Testis (tissue), 3 donors: Measurements from ENCODE around the gene CADPS2. TPM values are rescaled to one million over a fixed set of nuclear protein-coding genes. Genes with fewer than 3 reads are reported as not detected.

ENCODE experiments used
- DNase-seq: peaks from one replicate; pipeline ENCODE4 v3.0.0-alpha.2; 2019
- H3K27ac ChIP-seq, 2 donors: fragments of 200-600 bp; sonication (generic); one replicate each; pipeline ENCODE4 v1.5.1; 2019
- H3K27me3 ChIP-seq: fragments of 200-600 bp; sonication (generic); one replicate; pipeline ENCODE4 v1.5.1; 2019
- H3K36me3 ChIP-seq: fragments of 200-600 bp; sonication (generic); one replicate; pipeline ENCODE4 v1.5.1; 2017; ENCODE audit warnings: low read depth; ENCODE audit errors: missing control alignments
- H3K4me1 ChIP-seq: fragments of 200-600 bp; sonication (generic); one replicate; pipeline ENCODE4 v1.5.1; 2019
- H3K4me3 ChIP-seq, 2 donors: fragments of 200-600 bp; sonication (generic); one replicate each; pipeline ENCODE4 v1.5.1; 2017 to 2019
- H3K9me3 ChIP-seq: fragments of 200-600 bp; sonication (generic); one replicate; pipeline ENCODE4 v1.5.1; 2017
- POLR2A ChIP-seq: fragments of 450-650 bp; IDR thresholded peaks from one replicate; pipeline ENCODE4 v1.6.1; 2017; ENCODE audit warnings: antibody characterized with exemption, mild to moderate bottlenecking, moderate library complexity
- WGBS, 2 donors: methylation state at CpG; one replicate each; pipeline ENCODE4 v1.1.5; 2018; 5-methylcytosine and 5-hydroxymethylcytosine counted together
- intact Hi-C: fragments of 100-400 bp; cut with DNase I; formaldehyde crosslinking; loops from one replicate; pipeline ENCODE4 v1.15.1; 2023; ENCODE audit warnings: low total_unique reads
- polyA plus RNA-seq: library from polyadenylated mRNA; stranded (reverse); fragments of 350-450 nt; fragmentation: Illumina TruSeq; extraction: RNeasy Lipid Tissue Mini Kit (QIAGEN cat#74804); gene quantifications from one replicate; pipeline ENCODE4 v1.2.3, GENCODE V29; 2014; ENCODE audit warnings: low read depth, low replicate concordance; ENCODE audit not compliant: insufficient read depth
- total RNA-seq, 2 donors: library from RNA; depleted of rRNA; stranded (reverse); fragments of >200 nt; gene quantifications; one replicate each; pipeline ENCODE4 v1.2.3, GENCODE V29; 2016
- TF ChIP-seq, protein P1 (sequence below), 3 experiments: fragments of 450-650 bp in 2 of 3; fragments of 200-600 bp in 1 of 3; sonication (generic) in 1 of 3; IDR thresholded peaks; one replicate each; pipeline ENCODE4 v1.5.1; 2016 to 2019; ENCODE audit warnings: antibody characterized with exemption in 3 of 3, mild to moderate bottlenecking in 2 of 3, moderate library complexity in 1 of 3

Gene CADPS2
- total and polyA plus RNA-seq, 3 donors from 2014 or later = 6.0 to 9.9 (median 9.3) TPM

DNA sequence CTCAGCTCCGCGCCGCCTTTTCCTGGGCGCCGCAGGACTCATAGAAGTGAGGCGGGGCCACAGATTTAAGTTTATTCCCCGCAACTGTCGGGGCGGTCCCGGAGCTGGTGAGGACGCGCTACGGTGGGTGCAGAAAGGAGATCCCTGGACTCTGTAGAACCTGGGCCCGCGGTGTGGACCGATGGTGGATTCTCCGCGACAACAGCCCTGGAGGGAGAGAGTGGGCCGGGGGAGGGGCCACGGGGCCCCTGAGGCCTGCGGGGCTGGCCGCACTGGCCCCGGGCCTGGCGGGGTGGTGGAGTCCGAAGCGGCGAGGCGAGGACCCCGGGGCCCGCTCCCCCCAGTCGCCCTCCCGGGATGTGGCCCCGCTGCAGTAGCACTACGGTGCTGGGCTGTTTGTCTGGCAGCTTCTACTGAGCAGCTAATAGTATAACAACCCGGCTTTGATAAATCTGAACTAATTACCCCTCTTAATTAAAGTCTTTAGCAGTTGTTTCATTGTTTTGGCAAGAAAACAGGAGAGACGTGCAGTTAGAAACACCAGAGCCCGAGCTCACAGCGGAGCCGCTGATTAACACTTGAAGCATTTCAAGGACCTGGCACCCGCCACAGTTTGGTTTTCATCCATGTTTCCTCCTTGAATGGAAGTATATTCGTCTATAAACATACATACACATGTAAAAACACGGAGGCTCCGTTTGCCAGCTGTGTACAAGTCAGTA, 585.9 kb downstream of the CADPS2 start:
- Histone ChIP-seq H3K27ac (no peak overlapping the region), H3K27me3 (peaks cover 11% of the 10 kb centered on the region), H3K9me3 (no peaks in the 10 kb centered on the region), H3K4me3 (peak overlapping the region; percentile 20 to 25), H3K36me3 (no peaks in the 10 kb centered on the region), H3K4me1 (peaks cover 7% of the 10 kb centered on the region)
- DNase-seq = peak; percentile 22
- 5 to 10% methylated on average over 38 to 43 of the region's 43 CpGs for WGBS, 2 donors
- TF ChIP-seq, protein P1, sequence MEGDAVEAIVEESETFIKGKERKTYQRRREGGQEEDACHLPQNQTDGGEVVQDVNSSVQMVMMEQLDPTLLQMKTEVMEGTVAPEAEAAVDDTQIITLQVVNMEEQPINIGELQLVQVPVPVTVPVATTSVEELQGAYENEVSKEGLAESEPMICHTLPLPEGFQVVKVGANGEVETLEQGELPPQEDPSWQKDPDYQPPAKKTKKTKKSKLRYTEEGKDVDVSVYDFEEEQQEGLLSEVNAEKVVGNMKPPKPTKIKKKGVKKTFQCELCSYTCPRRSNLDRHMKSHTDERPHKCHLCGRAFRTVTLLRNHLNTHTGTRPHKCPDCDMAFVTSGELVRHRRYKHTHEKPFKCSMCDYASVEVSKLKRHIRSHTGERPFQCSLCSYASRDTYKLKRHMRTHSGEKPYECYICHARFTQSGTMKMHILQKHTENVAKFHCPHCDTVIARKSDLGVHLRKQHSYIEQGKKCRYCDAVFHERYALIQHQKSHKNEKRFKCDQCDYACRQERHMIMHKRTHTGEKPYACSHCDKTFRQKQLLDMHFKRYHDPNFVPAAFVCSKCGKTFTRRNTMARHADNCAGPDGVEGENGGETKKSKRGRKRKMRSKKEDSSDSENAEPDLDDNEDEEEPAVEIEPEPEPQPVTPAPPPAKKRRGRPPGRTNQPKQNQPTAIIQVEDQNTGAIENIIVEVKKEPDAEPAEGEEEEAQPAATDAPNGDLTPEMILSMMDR (IDR thresholded peaks at IDR 0.05) = no peak
- TF ChIP-seq POLR2A = no peak
- intact Hi-C loops = no loop called here

DNA sequence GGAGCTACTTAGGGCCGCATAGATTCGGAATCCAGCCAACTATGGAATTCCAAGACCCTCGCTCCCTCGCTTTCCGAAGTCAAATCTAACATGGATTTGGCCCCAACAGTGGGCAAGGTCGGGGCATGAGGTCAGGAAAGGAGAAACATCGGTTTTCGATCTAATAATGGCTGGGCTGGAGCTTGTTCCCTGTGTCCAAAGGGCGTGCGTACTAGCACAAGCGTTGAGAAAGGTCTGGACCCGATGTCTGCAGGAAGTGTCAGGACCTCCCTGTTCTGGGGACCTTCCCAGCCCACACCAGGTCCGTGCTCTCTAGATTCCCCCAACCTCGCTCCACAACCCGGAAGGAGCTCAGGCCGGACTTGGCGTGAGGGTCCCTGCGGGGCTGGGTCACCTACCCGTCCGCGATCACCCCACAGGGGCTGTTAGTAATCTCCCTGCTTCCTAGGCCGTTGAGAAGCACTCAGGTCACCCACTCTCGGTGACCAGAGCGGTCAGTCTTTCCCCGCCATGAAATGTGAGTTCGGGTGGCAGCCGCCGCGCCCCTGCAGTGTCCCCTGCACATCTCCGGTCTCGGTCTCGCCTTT, 586.5 kb downstream of the CADPS2 start:
- no peak for DNase-seq
- H3K27me3 ChIP-seq = peaks cover 11% of the 10 kb centered on the region
- H3K9me3 ChIP-seq = no peaks in the 10 kb centered on the region
- intact Hi-C loops = no loop called here
- no peaks in the 10 kb centered on the region for H3K36me3 ChIP-seq
- peaks cover under 1% of the 10 kb centered on the region for H3K4me1 ChIP-seq
- 14 to 30% methylated on average over 11 to 32 of the region's 32 CpGs for WGBS, 2 donors
- TF ChIP-seq, protein P1 (IDR thresholded peaks at IDR 0.05) = no peak
- TF ChIP-seq POLR2A = no peak
- H3K4me3 ChIP-seq = peak overlapping the region; percentile 20 to 25
- H3K27ac ChIP-seq = no peak overlapping the region

DNA sequence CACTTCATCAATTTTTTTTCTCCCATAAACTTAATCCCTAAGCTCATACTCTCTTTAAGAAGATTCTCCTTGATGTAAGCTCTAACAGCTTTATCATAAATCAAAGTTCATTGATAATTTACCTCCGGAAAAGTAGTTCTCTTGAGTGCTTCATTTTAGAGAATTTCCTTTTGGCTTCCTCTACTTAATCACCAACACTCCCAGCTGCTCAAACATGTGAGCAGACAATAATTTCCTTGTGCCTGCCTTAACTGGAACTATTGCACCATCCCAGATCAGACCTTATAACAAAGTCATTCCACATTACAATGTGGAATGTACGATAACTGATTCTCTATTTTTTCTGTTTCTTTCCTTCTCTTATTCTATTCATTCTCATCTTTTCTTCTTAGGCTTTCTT, 587.6 kb downstream of the CADPS2 start:
- Histone ChIP-seq H3K4me3 (no peak overlapping the region), H3K4me1 (no peaks in the 10 kb centered on the region), H3K27ac (no peak overlapping the region), H3K27me3 (peaks cover 11% of the 10 kb centered on the region), H3K9me3 (no peaks in the 10 kb centered on the region), H3K36me3 (no peaks in the 10 kb centered on the region)
- intact Hi-C loops = no loop called here
- no peak for DNase-seq
- no peak for TF ChIP-seq POLR2A
- TF ChIP-seq, protein P1 (IDR thresholded peaks at IDR 0.05) = no peak
- WGBS, 2 donors = 77 to 78% methylated on average over 2 of the region's 2 CpGs

DNA sequence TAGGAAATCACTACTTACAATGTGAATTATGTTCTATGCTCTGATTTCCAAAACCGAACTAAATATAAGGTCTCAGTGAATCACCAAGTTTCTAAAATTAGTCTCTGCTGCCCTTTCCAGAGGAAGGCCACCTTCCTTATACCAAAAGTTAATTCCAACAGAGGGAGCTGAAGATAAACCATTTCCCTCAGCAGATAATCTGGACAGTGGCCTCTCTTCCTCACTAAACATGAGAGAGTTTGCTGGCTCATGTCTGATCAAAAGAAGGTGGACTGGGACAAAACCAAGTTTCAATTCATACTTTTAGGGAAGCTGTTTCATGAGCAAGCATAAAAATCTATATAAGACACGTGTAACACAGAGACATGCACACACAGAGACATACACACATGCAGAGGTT, 588.1 kb downstream of the CADPS2 start:
- intact Hi-C loops = no loop called here
- TF ChIP-seq, protein P1 (IDR thresholded peaks at IDR 0.05) = no peak
- no peak for TF ChIP-seq POLR2A
- Histone ChIP-seq H3K27me3 (peaks cover 11% of the 10 kb centered on the region), H3K36me3 (no peaks in the 10 kb centered on the region), H3K27ac (no peak overlapping the region), H3K9me3 (no peaks in the 10 kb centered on the region), H3K4me1 (no peaks in the 10 kb centered on the region), H3K4me3 (no peak overlapping the region)
- DNase-seq = no peak
- 59 to 61% methylated on average over 2 of the region's 2 CpGs for WGBS, 2 donors
